WTC11 (cell line): ENCODE data around the gene STT3B.

ENCODE experiments used
- ATF3 ChIP-seq: sonication (generic); formaldehyde crosslinking; conservative IDR thresholded peaks from 2 replicates; pipeline ENCODE4 v1.8.1; 2022; ENCODE audit warnings: mild to moderate bottlenecking, missing genetic modification reagents
- CTCF ChIP-seq: fragments of 200-600 bp; IDR thresholded peaks from 2 replicates; pipeline ENCODE4 v1.8.0; 2022; ENCODE audit warnings: antibody characterized with exemption
- HMGXB4 ChIP-seq: sonication (generic); formaldehyde crosslinking; IDR thresholded peaks from 2 replicates; pipeline ENCODE4 v1.8.1; 2023; ENCODE audit warnings: mild to moderate bottlenecking, moderate library complexity, missing genetic modification reagents
- IRF1 ChIP-seq: sonication (generic); formaldehyde crosslinking; IDR thresholded peaks from 2 replicates; pipeline ENCODE4 v1.8.0; 2023; ENCODE audit warnings: missing genetic modification reagents
- SMAD3 ChIP-seq: sonication (generic); formaldehyde crosslinking; IDR thresholded peaks from 2 replicates; pipeline ENCODE4 v1.8.0; 2022; ENCODE audit warnings: missing genetic modification reagents, mild to moderate bottlenecking, borderline replicate concordance

- no peak for TF ChIP-seq HMGXB4 (CRISPR knock-in tag)
- TF ChIP-seq CTCF = no peak
- TF ChIP-seq IRF1 (CRISPR knock-in tag) = no peak
- no peak for TF ChIP-seq SMAD3 (CRISPR knock-in tag)
- no peak for TF ChIP-seq ATF3
Observed at GRCh38 chr3:31534065-31534425, 1.3 kb downstream of the STT3B start.
